CD4-positive, alpha-beta T cell treated with Interleukin-21 for 1 hour (primary cell): ENCODE data around the gene CYB5A.

Experiments used
- DNase-seq: peaks from one replicate; pipeline ENCODE4 v3.0.0-alpha.2; 2020

CYB5A gene

DNA sequence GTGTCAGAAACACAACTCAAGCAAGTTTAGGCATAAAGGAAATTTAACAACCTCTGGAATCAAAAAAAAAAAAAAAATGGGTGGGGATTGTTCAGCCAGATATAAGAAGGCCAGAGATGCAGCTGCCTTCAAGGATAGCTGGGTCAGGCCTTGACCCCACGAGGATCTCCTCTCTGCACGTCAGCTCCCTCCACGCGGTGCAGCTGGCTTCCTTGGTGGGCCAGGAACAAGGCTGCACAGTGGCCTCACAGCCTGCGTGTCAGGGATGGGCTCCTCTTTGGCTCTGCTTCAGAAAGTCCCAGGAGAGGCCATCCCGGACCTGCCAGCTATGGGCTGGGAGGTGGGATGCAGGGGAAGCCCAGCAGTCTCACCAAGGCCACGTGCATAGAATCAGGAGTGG, 88.0 kb downstream of the CYB5A start:
- DNase-seq = no peak
